GM12891 (cell line): ENCODE data around the gene DOCK4.

ENCODE experiments used
- POLR2A ChIP-seq: IDR thresholded peaks from 2 replicates; pipeline ENCODE4 v1.6.1; 2011; ENCODE audit warnings: low read depth, low read length, control low read depth
- SPI1 ChIP-seq: IDR thresholded peaks from 2 replicates; pipeline ENCODE4 v1.6.1; 2011; ENCODE audit warnings: low read depth, low read length, control low read depth

DNA sequence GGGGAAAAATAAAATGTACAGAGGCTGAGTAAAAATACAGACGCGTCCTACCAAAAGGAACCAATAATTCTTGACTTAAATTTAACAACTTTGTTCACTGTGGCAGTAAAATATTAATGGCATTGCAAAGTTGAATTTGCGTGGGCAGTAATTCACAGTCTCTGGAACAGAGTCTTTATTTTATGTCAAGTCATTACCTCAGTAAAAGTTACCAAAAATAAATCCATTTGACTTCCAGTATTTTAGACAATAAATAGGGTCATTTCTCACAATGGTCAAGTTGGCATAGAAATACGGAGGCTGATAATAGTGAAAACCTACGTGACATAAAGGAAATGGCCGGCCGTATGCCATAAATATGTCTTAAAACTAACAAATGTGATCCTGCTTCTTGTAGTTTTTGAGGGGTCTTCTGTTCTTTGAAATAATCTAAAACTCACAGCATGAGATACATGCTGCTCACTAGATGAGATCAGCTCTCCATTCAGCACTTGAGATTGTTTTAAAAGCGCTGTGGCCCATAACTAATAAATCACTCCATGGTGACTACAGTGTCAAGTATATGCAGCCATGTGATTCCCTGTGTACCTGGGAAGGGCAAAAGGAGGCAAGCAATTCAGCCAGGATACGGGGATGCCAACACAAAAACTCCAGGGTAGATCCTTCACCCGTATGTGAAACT is 75.3 kb downstream of the DOCK4 start:
- TF ChIP-seq SPI1 (no peak), POLR2A (no peak)
